ENCODE data around the gene CACNA1C. TPM values are rescaled to one million over a fixed set of nuclear protein-coding genes. Genes with fewer than 3 reads are reported as not detected.

Gene CACNA1C
- total RNA-seq, 1 donor from 2014 or later: 15.6 TPM

DNA sequence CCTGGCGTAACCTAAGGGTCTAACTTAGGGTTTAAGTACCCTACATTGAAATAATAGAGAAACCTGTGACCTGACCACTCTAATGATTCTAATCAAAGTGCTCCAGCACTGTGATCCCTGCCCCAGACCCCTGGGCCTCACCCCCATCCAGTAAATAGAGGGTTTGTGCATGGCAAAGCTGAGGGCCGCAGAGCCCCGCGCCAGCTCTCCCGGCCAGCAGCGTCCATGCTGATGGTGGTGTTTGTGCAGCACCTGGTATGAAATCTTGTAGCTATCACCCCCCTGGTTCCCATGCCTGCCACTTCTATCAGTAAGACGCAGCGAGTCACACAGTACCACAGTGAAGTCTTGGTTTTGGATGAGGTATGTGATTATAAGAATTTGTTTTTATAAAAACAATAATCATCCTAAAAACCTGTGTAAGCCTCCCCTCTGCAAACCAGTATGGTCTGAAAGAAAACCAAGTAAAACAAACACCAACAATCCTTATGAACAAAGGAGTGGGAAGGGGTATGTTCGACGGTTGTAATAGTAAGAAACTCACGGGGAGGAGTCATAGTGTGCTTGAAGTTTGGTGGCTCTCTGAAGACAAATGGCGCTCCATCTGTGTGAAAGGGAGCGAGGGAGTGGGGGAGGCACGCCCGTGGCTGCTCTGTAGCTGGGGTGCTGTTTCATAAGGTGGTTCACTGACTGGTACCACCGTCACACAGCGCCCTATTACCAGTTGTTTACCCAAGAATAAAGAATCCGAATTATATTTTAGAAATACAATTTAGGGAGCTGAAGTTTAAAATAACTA lies 156.2 kb downstream of the CACNA1C start:
- no peaks in the 10 kb centered on the region for H3K9me3 ChIP-seq
- TF ChIP-seq, protein P1, sequence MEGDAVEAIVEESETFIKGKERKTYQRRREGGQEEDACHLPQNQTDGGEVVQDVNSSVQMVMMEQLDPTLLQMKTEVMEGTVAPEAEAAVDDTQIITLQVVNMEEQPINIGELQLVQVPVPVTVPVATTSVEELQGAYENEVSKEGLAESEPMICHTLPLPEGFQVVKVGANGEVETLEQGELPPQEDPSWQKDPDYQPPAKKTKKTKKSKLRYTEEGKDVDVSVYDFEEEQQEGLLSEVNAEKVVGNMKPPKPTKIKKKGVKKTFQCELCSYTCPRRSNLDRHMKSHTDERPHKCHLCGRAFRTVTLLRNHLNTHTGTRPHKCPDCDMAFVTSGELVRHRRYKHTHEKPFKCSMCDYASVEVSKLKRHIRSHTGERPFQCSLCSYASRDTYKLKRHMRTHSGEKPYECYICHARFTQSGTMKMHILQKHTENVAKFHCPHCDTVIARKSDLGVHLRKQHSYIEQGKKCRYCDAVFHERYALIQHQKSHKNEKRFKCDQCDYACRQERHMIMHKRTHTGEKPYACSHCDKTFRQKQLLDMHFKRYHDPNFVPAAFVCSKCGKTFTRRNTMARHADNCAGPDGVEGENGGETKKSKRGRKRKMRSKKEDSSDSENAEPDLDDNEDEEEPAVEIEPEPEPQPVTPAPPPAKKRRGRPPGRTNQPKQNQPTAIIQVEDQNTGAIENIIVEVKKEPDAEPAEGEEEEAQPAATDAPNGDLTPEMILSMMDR (IDR thresholded peaks at IDR 0.05): no peak
- no peak overlapping the region for H3K4me3 ChIP-seq
- H3K4me1 ChIP-seq: no peaks in the 10 kb centered on the region
- no peak for ATAC-seq
- no peak overlapping the region for H3K27ac ChIP-seq
- no peaks in the 10 kb centered on the region for H3K36me3 ChIP-seq
- intact Hi-C loops (cut with DNase I): no loop called here
- H3K27me3 ChIP-seq: no peaks in the 10 kb centered on the region
- no peak for DNase-seq

GRCh38 chr12:2211119-2211518 lies 158.3 kb downstream of the CACNA1C start:
- TF ChIP-seq, protein P1 (IDR thresholded peaks at IDR 0.05): no peak
- Histone ChIP-seq H3K27ac (no peak overlapping the region), H3K9me3 (no peaks in the 10 kb centered on the region), H3K36me3 (no peaks in the 10 kb centered on the region), H3K4me3 (no peak overlapping the region), H3K4me1 (no peaks in the 10 kb centered on the region), H3K27me3 (no peaks in the 10 kb centered on the region)
- intact Hi-C loops (cut with DNase I): no loop called here
- ATAC-seq: no peak
- no peak for DNase-seq

GRCh38 chr12:2212537-2212936 lies 159.8 kb downstream of the CACNA1C start:
- Histone ChIP-seq H3K27me3 (no peaks in the 10 kb centered on the region), H3K36me3 (no peaks in the 10 kb centered on the region), H3K4me1 (no peaks in the 10 kb centered on the region), H3K9me3 (no peaks in the 10 kb centered on the region), H3K27ac (no peak overlapping the region), H3K4me3 (no peak overlapping the region)
- ATAC-seq (no peak), DNase-seq (no peak)
- intact Hi-C loops (cut with DNase I): no loop called here
- TF ChIP-seq, protein P1 (IDR thresholded peaks at IDR 0.05): no peak

DNA sequence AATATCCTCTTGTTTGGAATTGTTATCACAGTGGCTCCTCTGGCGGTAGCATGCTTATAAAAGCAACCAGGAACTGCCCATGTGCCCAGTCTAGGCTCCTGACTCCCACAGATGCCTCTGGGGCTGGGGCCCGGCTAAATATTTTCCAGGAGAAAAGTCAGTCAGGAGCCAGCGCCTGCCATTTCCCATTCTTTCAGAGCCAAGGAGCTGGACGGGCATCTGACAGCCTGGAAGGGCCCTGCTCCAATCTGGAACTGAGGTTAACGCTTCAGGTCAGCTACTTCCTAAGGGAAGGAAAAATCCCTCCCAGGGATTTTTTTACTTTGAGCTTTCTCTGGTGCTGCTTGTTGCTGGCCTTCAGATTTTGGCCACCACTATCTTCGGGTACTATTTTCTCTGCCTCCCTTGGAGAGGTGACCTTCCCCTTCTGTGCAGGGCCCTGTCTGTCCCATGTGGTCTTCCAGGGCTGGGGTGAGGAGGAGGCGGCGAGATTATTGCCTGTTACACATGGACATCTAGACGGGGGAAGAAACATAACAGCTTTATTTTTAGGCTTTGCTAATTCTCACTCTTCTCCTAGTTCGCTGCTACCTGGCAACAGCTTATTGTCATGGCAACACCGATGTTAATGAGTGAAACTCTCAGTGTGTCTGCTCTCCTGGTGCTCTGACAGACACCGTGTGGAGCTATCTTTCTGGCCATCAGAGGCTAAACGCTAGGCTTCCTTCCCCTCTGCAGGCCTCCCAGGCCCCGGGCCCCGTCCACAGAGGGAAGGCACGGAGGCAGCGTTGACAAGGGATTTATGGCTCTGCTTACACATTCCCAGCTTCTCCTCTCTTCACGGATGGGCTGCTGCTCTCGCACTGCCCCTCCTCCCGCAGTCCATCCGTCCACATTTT lies 160.4 kb downstream of the CACNA1C start:
- DNase-seq: no peak
- no peak overlapping the region for H3K4me3 ChIP-seq
- intact Hi-C loops (cut with DNase I): no loop called here
- no peaks in the 10 kb centered on the region for H3K36me3 ChIP-seq
- no peak for ATAC-seq
- H3K27ac ChIP-seq: no peak overlapping the region
- no peaks in the 10 kb centered on the region for H3K27me3 ChIP-seq
- no peaks in the 10 kb centered on the region for H3K9me3 ChIP-seq
- TF ChIP-seq, protein P1 (IDR thresholded peaks at IDR 0.05): no peak
- H3K4me1 ChIP-seq: no peaks in the 10 kb centered on the region

GRCh38 chr12:2214411-2214810 lies 161.6 kb downstream of the CACNA1C start:
- H3K27ac ChIP-seq: no peak overlapping the region
- TF ChIP-seq, protein P1 (IDR thresholded peaks at IDR 0.05): no peak
- no peak overlapping the region for H3K4me3 ChIP-seq
- H3K9me3 ChIP-seq: no peaks in the 10 kb centered on the region
- intact Hi-C loops (cut with DNase I): no loop called here
- H3K27me3 ChIP-seq: no peaks in the 10 kb centered on the region
- no peaks in the 10 kb centered on the region for H3K36me3 ChIP-seq
- ATAC-seq: no peak
- no peak for DNase-seq
- H3K4me1 ChIP-seq: no peaks in the 10 kb centered on the region

Data from upper lobe of right lung (tissue), 1 donor.